Activated CD4-positive, CD25-positive, alpha-beta regulatory T cell treated with anti-CD3 and anti-CD28 coated beads, Interleukin-2, amount 50 U/mL, for 72 hours (primary cell): ENCODE measurements around the gene ARMC6.
"Not testable (repeated sequence)": the region's sequence is repeated elsewhere in the genome, so short reads cannot be mapped to it uniquely, and the experiment has no call there.

Experiments used
- DNase-seq: peaks from one replicate; pipeline ENCODE4 v3.0.0; 2021

The ARMC6 gene

DNA sequence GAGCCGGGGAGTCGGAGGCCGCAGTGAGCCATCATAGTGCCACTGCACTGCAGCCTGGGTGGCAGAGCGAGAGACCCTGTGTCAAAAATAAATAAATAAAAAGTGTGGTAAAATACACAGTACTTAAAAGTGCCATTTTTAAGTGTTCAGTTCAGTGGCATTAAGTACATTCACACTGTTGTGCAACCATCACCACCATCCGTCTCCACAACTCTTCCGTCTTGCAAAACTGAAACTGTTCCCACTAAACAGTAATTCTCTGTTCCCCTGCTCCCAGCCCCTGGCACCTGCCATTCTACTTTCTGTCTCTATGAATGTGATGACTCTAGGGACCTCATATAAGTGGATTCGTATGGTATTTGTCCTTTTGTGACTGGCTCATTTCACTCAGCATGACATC, 43.7 kb downstream of the ARMC6 start:
- DNase-seq: no peak

DNA sequence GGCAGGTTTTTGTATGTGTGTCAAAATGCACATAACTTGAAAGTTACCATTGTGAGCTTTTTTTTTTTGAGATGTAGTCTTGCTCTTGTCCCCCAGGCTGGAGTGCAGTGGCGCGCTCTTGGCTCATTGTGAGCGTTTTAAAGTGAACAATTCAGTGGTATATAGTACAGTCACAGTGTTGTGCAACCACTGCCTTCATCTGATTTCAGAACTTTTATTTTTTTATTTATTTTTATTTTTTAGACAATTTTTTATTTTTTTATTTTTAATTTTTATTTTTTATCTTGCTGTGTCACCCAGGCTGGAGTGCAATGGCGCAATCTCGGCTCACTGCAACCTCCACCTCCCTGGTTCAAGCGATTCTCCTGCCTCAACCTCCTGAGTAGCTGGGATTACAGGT, 45.4 kb downstream of the ARMC6 start:
- no peak for DNase-seq

DNA sequence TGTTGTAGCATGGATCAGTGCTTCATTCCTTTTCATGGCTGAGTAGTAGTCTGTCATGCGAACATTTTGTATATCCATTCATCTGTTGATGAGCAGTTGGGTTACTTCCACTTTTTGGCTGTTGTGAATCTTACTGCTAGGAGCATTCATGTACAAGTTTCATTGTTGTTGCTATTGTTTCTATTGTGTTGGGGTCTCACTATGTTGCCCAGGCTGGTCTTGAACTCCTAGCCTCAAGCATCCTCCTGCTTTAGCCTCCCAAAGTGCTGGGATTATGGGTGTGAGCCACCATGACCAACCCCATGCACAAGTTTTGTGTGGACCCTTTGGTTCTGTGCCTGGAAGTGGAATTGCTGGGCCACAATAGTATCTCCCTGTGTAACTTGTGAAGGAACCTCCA, 46.2 kb downstream of the ARMC6 start:
- DNase-seq: no peak

DNA sequence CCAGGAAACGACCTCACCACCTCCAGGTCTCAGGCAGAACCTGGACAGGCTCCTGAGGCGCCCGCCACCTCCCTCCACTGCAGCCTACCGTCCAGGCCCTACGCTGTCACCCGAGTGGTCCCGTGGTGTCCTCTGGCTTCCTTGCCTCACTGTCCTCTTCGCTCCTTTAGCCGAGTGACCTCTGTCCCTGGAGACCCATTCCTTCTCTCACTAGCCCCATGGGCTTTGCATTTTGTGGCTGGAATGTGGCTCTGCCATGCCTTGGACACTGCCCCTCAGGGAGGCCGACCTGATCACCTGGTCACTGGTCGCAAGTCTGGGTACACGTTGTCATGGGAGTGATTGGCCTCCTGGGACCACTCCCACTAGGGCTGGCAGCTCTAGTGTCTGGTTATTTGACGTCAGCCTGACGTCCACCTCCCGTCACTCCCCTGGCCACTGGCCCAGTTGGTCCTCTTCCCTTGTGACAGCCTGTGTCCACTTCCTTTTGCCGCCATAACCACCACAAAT, 48.3 kb downstream of the ARMC6 start:
- DNase-seq: no peak

DNA sequence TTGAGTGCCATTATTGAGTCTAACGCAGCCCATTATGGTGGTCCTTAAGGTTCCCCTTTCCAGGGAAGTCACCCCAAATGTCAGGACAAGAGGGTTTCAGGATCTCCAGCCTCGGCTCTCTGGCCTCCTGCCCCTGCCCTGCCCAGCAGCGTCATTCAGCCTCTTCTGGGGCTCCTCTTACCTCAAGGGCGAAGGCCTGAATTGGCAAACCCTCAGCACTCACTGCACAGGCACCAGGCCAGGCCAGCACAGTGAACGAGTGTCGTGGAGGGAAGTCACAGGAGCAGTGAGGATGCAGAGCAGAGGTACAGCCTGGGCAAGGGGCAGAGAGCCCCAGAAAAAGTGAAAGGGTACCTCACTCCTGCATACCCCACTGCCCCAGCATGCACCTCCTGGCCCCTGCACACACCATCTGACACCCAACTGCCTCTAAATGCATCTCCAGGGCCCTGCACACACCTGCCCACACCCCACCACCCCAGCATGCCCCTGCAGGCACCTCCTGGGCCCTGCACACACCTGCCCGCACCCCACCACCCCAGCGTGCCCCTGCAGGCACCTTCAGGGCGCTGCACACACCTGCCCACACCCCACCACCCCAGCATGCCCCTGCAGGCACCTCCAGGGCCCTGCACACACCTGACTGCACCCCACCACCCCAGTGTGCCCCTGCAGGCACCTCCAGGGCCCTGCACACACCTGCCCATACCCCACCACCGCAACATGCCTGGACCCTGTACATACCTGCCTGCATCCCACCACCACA, 50.2 kb downstream of the ARMC6 start:
- no peak for DNase-seq

DNA sequence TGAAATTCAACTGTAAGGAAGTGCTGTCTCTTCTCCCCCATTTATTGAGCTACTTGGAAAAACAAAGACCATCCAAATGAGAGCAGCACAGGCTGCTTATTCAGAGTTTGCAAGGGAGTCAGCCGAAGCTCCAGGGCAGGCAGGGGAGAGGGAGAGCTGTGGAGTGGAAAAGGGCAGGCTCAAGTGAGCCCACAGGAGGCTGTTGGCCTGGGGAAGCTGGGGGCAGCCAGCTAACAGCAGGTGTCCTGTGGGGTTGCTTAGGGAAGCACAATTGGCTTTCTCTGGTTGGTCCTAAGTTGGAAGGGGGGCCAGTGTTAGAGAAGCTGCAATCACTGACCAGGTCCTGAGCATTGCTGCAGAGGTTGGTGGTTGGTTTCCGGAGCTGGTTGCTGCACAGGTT, 54.3 kb downstream of the ARMC6 start:
- DNase-seq: no peak

DNA sequence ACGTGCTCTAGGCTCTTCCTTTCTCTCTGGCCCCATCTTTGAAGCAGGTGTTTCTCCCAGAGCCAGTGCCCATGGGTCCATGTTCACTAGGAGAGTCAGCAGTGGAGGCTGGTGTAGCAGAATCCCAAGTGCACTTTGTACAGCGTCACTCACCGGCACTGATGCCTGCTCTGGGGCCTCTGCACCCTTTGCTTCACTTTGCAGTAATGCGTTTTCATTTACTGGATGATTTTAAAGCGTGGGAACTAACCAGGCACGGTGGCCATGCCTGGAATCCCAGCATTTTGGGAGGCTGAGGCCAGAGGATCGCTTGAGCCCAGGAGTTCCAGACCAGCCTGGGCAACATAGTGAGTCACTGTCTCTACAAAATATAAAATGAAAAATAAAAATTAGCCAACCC, 61.1 kb downstream of the ARMC6 start:
- DNase-seq: no peak

DNA sequence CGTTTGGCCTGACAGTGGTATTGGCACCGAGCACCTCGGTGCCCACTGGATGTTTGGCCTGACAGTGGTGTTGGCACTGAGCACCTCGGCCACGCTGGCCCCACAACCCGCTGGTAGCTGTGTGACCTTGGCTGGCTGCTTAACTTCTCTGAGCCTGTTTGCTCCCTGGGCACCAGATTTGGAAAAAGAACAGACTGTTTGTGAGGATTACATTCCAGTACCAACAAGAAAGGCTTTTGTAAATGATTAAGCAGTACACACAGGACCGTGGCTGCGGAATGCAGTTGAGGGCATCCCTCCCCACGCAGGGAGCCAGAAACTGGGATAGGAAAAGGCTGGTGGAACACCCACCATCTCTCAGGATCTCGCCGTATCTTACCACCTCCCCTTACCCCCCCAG, 62.3 kb downstream of the ARMC6 start:
- no peak for DNase-seq

DNA sequence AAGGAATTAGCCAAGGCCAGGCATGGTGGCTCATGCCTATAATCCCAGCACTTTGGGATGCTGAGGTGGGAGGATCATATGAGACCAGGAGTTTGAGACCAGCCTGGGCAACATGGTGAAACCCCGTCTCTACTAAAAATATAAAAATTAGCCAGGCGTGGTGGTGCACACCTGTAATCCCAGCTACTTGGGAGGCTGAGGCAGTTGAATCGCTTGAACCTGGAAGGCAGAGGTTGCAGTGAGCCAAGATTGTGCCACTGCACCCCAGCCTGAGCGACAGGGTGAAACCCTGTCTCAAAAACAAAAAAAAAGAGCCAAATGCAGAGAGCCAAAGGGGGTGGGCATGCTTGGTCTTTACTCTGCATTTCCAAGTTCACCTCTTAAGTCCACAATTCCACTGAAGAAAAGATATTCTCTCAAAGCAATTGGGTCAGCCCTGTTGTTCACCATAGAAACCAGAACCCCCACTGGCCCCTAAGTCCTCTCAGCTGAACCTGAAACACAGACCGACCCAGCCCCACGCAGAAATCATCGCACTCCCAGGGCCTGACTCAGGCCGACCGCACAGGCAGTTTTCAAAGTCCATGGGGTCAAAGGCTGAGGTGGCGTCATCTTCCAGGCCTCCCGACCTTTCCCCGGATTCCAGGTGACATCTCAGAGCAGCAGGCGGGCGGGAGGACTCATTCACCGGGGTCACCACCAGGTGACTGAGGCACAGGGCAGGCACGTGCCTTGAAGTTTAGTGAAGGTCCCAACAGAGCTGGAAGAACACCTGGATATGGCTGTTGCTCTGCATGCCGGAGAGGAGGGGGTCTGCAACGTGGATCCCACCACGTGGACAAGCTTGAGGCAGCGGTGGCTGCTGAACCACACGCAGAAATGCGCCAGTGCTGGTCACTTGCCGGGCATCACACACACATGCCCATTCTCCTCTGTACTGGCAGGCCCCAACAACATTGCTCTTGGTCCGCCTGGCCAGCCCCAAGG, 63.5 kb downstream of the ARMC6 start:
- DNase-seq: no peak

DNA sequence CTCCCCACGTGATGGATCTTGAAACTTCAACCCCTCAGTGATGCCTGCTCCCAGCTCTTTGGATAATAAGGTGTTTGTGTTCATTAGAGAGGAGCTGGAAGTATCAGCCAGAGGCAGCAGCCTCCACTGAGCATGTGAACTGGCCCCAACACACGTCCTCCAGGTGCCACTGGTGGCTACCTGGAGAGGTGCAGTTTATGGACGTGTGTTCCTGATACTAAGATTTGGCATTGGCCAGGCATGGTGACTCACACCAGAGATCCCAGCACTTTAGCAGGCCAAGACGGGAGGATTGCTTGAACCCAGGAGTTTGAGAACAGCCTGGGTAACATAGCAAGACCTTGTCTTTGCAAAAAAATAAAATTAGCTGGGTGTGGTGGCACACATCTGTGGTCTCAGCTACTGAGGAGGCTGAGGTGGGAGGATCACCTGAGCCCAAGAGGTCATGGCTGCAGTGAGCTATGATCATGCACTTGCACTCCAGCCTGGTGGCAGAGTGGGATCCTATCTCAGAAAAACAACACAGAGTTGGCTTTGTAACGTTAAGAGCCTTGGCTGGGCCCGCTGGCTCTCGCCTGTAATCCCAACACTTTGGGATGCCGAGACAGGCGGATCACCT, 64.8 kb downstream of the ARMC6 start:
- no peak for DNase-seq

DNA sequence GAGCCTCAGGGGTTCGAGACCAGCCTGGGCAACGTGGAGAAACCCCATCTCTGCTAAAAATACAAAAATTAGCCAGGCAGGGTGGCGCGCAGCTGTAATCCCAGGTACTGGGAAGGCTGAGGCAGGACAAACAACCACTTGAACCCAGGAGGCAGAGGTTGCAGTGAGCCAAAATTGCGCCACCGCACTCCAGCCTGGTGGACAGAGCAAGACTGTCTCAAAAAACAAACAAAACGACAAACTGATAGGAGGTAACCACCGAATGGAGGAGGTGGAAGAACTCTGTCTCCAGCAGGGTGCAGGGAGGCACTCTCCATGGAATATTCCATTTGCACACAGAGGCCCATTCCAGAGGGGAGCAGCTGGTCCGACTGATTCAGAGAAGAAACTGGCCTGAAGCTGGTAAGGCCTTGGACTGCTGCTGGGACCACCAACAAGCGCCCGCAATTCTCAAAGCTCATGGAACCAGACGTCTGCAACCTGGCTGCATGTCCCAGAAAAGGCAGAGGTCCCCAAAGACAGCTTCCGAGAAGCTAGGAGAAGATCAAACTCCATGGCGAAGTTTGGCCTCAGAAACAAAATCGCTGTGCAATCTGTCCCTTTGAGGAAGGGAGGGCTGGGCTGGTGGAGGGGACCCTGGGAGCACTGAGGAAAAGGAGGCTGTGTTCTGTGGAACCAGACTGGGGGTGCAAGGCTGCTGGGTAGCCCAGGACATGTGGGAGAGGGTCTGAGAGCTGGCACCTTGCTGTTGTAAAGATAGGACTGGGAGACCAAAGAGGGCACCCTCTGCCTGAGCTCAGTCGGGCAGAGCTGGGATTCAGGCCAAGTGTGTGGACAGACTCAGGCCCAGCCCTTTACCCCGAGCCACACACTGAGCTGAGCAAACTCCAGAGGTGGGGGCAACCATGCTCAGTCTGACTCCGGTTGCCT, 65.6 kb downstream of the ARMC6 start:
- no peak for DNase-seq

DNA sequence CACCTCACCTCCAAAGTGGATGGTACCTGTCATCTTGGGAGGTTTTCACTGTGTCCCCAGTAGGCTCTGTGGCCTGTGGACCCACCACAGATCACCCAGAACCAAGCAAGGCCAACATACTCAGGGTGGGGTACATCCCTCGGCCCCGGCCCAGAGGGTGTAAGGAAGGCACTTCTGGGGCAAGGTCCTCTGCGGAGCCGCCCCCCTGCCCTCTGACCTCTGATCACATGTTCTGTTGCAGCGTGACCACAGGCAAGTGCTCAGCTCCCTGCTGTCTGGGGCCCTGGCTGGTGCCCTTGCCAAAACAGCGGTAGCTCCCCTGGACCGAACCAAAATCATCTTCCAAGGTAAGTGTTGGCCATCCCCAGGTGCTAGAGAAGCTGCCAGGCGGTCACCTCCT, 68.1 kb downstream of the ARMC6 start:
- no peak for DNase-seq

DNA sequence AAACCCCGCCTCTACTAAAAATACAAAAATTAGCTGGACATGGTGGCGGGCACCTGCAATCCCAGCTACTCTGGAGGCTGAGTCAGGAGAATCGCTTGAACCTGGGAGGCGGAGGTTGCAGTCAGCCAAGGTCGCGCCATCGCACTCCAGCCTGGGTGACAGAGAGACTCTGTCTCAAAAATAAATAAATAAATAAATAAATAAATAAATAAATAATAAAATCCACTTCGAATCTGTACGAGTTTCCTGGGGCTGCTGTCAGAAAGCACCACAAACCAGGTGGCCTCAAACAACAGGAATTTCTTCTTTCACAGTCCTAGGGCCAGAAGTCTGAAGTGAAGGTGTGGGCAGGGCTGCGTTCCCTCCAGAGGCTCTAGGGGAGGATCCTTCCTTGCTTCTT, 69.2 kb downstream of the ARMC6 start:
- not testable (repeated sequence) for DNase-seq

DNA sequence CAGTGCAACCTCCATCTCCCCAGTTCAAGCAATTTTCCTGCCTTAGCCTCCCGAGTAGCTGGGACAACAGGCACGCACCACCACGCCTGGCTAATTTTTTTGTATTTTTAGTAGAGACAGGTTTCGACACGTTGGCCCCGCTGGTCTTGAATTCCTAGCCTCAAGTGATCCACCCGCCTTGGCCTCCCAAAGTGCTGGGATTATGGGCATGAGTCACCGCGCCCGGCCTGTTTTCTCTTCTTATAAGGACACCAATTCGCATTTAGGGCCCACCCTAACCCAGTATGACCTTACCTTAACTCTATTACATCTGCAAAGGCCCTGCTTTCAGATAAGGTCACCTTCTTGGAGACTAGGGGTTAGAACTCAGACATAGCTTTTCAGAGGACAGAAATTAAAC, 69.8 kb downstream of the ARMC6 start:
- no peak for DNase-seq

DNA sequence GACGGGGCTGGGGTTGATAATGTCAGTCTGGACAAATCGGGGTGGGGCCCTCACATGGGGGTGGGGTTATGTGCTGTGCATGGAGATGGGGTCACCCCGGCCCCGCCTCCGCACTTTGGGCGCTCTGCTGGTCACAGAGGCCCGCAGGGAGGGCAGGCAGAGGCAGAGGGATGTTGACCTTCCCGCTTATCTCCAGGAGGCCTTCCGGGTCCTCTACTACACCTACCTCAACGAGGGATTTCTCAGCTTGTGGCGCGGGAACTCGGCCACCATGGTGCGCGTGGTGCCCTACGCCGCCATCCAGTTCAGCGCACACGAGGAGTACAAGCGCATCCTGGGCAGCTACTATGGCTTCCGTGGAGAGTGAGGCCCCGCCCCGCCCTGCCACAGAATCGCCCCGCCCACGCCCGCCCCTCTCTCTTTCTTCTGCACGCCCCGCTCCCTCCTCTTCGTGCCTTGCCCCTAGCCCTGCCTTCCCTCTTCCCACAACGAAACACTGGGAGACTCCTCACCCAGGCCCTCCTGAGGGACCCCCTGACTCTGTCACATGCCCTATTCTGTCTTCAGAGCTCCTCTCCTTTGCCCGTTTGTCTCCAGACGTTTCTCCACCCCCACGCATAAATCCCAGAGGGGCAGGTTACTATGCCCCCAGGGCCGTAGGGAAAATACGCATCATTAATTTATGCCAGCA, 72.1 kb downstream of the ARMC6 start:
- no peak for DNase-seq

DNA sequence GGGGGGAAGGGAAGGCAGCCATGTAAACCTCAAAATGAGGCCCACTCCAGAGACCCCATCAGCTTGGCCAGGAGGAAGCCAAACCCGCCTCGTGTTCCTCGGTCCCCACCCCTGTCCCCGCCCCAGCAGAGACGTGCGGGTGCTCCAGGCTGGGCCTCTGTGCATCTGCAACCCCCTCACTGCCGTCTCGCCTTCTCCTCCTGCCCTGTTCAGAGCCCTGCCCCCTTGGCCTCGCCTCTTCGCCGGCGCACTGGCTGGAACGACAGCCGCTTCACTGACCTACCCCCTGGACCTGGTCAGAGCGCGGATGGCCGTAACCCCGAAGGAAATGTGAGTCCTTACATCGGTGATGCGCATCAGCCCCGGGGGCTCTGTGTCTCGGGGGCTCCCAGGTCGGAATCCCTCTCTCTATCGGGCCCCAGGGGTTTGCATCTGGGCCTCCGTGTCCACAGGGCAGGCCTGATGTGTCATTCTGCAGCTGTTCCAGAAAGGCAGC, 72.7 kb downstream of the ARMC6 start:
- no peak for DNase-seq

DNA sequence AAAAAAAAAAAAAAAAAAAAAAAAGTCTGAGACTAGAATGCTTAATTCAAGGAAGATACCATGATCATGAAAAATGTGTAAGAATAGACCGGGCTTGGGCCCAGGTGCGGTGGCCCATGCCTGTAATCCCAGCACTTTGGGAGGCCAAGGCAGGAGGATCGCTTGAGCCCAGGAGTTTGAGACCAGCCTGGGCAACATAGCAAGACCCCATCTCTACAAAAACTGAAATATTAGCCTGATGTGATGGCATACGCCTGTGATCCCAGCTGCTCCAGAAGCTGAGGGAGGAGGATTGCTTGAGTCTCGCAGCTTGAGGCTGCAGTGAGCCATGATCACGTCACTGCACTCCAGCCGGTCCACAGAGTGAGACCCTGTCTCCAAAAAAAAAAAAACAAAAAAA, 73.5 kb downstream of the ARMC6 start:
- not testable (repeated sequence) for DNase-seq

DNA sequence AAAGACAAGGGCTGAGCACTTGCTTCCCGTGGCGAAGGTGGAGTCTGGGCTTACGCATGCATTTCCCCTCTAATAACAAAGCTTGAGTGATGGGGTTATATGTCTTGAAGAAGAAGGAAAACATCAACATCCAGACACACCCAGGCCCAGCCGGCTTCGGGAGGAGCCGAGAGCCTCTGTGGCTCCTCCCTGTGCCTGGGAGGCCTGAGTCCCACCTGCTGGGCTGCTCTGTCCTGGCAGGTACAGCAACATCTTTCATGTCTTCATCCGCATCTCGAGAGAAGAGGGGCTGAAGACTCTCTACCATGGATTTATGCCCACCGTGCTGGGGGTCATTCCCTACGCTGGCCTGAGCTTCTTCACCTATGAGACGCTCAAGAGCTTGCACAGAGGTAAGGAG, 74.3 kb downstream of the ARMC6 start:
- no peak for DNase-seq
